ENCODE results near the gene KIAA0408. TPM values are rescaled to one million over a fixed set of nuclear protein-coding genes. Genes with fewer than 3 reads are reported as not detected.

KIAA0408 gene
- total RNA-seq, 1 donor from 2014 or later, result 18.5 TPM

- Mint-ChIP-seq H3K9me3 (no peaks in the 10 kb centered on the region), H3K4me1 (ENCODE audit: low read depth) (peaks cover 60% of the 10 kb centered on the region), H3K4me3 (ENCODE audit: low read depth) (no peak overlapping the region), H3K36me3 (ENCODE audit: low read depth) (peaks cover 19% of the 10 kb centered on the region), H3K27ac (no peak overlapping the region), H3K27me3 (ENCODE audit: low read depth) (peaks cover 1% of the 10 kb centered on the region)
- no peak for DNase-seq (ENCODE audit: low spot score)
- intact Hi-C loops (cut with micrococcal nuclease), result no loop called here
Observed at GRCh38 chr6:127458222-127458621, 967 bp downstream of the KIAA0408 start.

- no peak overlapping the region for H3K4me3 Mint-ChIP-seq (ENCODE audit: low read depth)
- intact Hi-C loops (cut with micrococcal nuclease), result loop anchor here (2.0 kb wide), 1 partner anchor 115 kb away; the partner anchor contains the start of gene ECHDC1
- H3K27me3 Mint-ChIP-seq (ENCODE audit: low read depth), result peaks cover 1% of the 10 kb centered on the region
- no peak overlapping the region for H3K27ac Mint-ChIP-seq
- no peak for DNase-seq (ENCODE audit: low spot score)
- peaks cover 20% of the 10 kb centered on the region for H3K36me3 Mint-ChIP-seq (ENCODE audit: low read depth)
- peaks cover 61% of the 10 kb centered on the region for H3K4me1 Mint-ChIP-seq (ENCODE audit: low read depth)
- H3K9me3 Mint-ChIP-seq, result no peaks in the 10 kb centered on the region
Observed at GRCh38 chr6:127457456-127458064, 1.6 kb downstream of the KIAA0408 start.

GRCh38 chr6:127456465-127456864 is 2.7 kb downstream of the KIAA0408 start:
- no peak overlapping the region for H3K4me3 Mint-ChIP-seq (ENCODE audit: low read depth)
- intact Hi-C loops (cut with micrococcal nuclease), result loop anchor here (1.0 to 2.0 kb wide), 2 partner anchors 36 to 114 kb away; partner anchors contain the start of gene ECHDC1
- no peak for DNase-seq (ENCODE audit: low spot score)
- H3K9me3 Mint-ChIP-seq, result no peaks in the 10 kb centered on the region
- no peak overlapping the region for H3K27ac Mint-ChIP-seq
- peaks cover 1% of the 10 kb centered on the region for H3K27me3 Mint-ChIP-seq (ENCODE audit: low read depth)
- H3K36me3 Mint-ChIP-seq (ENCODE audit: low read depth), result peaks cover 25% of the 10 kb centered on the region
- H3K4me1 Mint-ChIP-seq (ENCODE audit: low read depth), result peaks cover 62% of the 10 kb centered on the region

GRCh38 chr6:127453845-127454619 is 5.2 kb downstream of the KIAA0408 start:
- Mint-ChIP-seq H3K4me1 (ENCODE audit: low read depth) (peaks cover 40% of the 10 kb centered on the region), H3K36me3 (ENCODE audit: low read depth) (peaks cover 40% of the 10 kb centered on the region), H3K27me3 (ENCODE audit: low read depth) (peaks cover 1% of the 10 kb centered on the region), H3K27ac (no peak overlapping the region), H3K9me3 (no peaks in the 10 kb centered on the region), H3K4me3 (ENCODE audit: low read depth) (no peak overlapping the region)
- intact Hi-C loops (cut with micrococcal nuclease), result no loop called here
- no peak for DNase-seq (ENCODE audit: low spot score)

GRCh38 chr6:127452803-127453202 is 6.4 kb downstream of the KIAA0408 start:
- Mint-ChIP-seq H3K27me3 (ENCODE audit: low read depth) (peaks cover 1% of the 10 kb centered on the region), H3K27ac (no peak overlapping the region), H3K9me3 (no peaks in the 10 kb centered on the region), H3K36me3 (ENCODE audit: low read depth) (peaks cover 45% of the 10 kb centered on the region), H3K4me3 (ENCODE audit: low read depth) (no peak overlapping the region), H3K4me1 (ENCODE audit: low read depth) (peaks cover 38% of the 10 kb centered on the region)
- intact Hi-C loops (cut with micrococcal nuclease), result no loop called here
- no peak for DNase-seq (ENCODE audit: low spot score)

- no peak overlapping the region for H3K4me3 Mint-ChIP-seq (ENCODE audit: low read depth)
- no peaks in the 10 kb centered on the region for H3K9me3 Mint-ChIP-seq
- H3K36me3 Mint-ChIP-seq (ENCODE audit: low read depth), result peaks cover 55% of the 10 kb centered on the region
- no peak for DNase-seq (ENCODE audit: low spot score)
- no peaks in the 10 kb centered on the region for H3K27me3 Mint-ChIP-seq (ENCODE audit: low read depth)
- peaks cover 30% of the 10 kb centered on the region for H3K4me1 Mint-ChIP-seq (ENCODE audit: low read depth)
- H3K27ac Mint-ChIP-seq, result no peak overlapping the region
- intact Hi-C loops (cut with micrococcal nuclease), result no loop called here
Observed at GRCh38 chr6:127451388-127451787, 7.8 kb downstream of the KIAA0408 start.

- H3K4me3 Mint-ChIP-seq (ENCODE audit: low read depth), result no peak overlapping the region
- peaks cover 63% of the 10 kb centered on the region for H3K36me3 Mint-ChIP-seq (ENCODE audit: low read depth)
- DNase-seq (ENCODE audit: low spot score), result no peak
- peaks cover 10% of the 10 kb centered on the region for H3K4me1 Mint-ChIP-seq (ENCODE audit: low read depth)
- no peaks in the 10 kb centered on the region for H3K27me3 Mint-ChIP-seq (ENCODE audit: low read depth)
- no peaks in the 10 kb centered on the region for H3K9me3 Mint-ChIP-seq
- intact Hi-C loops (cut with micrococcal nuclease), result no loop called here
- H3K27ac Mint-ChIP-seq, result no peak overlapping the region
Observed at GRCh38 chr6:127447780-127448179, 11.4 kb downstream of the KIAA0408 start.

- Mint-ChIP-seq H3K36me3 (ENCODE audit: low read depth) (peaks cover 61% of the 10 kb centered on the region), H3K4me3 (ENCODE audit: low read depth) (no peak overlapping the region), H3K27me3 (ENCODE audit: low read depth) (no peaks in the 10 kb centered on the region), H3K4me1 (ENCODE audit: low read depth) (peaks cover 9% of the 10 kb centered on the region), H3K9me3 (no peaks in the 10 kb centered on the region), H3K27ac (no peak overlapping the region)
- intact Hi-C loops (cut with micrococcal nuclease), result no loop called here
- no peak for DNase-seq (ENCODE audit: low spot score)
Observed at GRCh38 chr6:127446356-127446755, 12.8 kb downstream of the KIAA0408 start.

GRCh38 chr6:127441881-127442280 is 17.3 kb downstream of the KIAA0408 start:
- H3K36me3 Mint-ChIP-seq (ENCODE audit: low read depth), result peaks cover 31% of the 10 kb centered on the region
- DNase-seq (ENCODE audit: low spot score), result no peak
- H3K9me3 Mint-ChIP-seq, result no peaks in the 10 kb centered on the region
- H3K27me3 Mint-ChIP-seq (ENCODE audit: low read depth), result peaks cover 1% of the 10 kb centered on the region
- intact Hi-C loops (cut with micrococcal nuclease), result no loop called here
- no peak overlapping the region for H3K4me3 Mint-ChIP-seq (ENCODE audit: low read depth)
- H3K27ac Mint-ChIP-seq, result no peak overlapping the region
- H3K4me1 Mint-ChIP-seq (ENCODE audit: low read depth), result peaks cover 4% of the 10 kb centered on the region

GRCh38 chr6:127439718-127440117 is 19.5 kb downstream of the KIAA0408 start:
- H3K4me3 Mint-ChIP-seq (ENCODE audit: low read depth), result no peak overlapping the region
- no peaks in the 10 kb centered on the region for H3K9me3 Mint-ChIP-seq
- no peak for DNase-seq (ENCODE audit: low spot score)
- peaks cover 18% of the 10 kb centered on the region for H3K36me3 Mint-ChIP-seq (ENCODE audit: low read depth)
- intact Hi-C loops (cut with micrococcal nuclease), result no loop called here
- no peaks in the 10 kb centered on the region for H3K4me1 Mint-ChIP-seq (ENCODE audit: low read depth)
- H3K27ac Mint-ChIP-seq, result no peak overlapping the region
- H3K27me3 Mint-ChIP-seq (ENCODE audit: low read depth), result peaks cover 5% of the 10 kb centered on the region

GRCh38 chr6:127436578-127437110 is 22.5 kb downstream of the KIAA0408 start:
- no peak overlapping the region for H3K27ac Mint-ChIP-seq
- H3K36me3 Mint-ChIP-seq (ENCODE audit: low read depth), result peaks cover 7% of the 10 kb centered on the region
- intact Hi-C loops (cut with micrococcal nuclease), result no loop called here
- no peak for DNase-seq (ENCODE audit: low spot score)
- H3K27me3 Mint-ChIP-seq (ENCODE audit: low read depth), result peaks cover 6% of the 10 kb centered on the region
- H3K9me3 Mint-ChIP-seq, result no peaks in the 10 kb centered on the region
- no peaks in the 10 kb centered on the region for H3K4me1 Mint-ChIP-seq (ENCODE audit: low read depth)
- no peak overlapping the region for H3K4me3 Mint-ChIP-seq (ENCODE audit: low read depth)

GRCh38 chr6:127435626-127436220 is 23.5 kb downstream of the KIAA0408 start:
- H3K4me3 Mint-ChIP-seq (ENCODE audit: low read depth), result no peak overlapping the region
- peaks cover 9% of the 10 kb centered on the region for H3K27me3 Mint-ChIP-seq (ENCODE audit: low read depth)
- H3K27ac Mint-ChIP-seq, result no peak overlapping the region
- H3K36me3 Mint-ChIP-seq (ENCODE audit: low read depth), result peaks cover 1% of the 10 kb centered on the region
- DNase-seq (ENCODE audit: low spot score), result no peak
- no peaks in the 10 kb centered on the region for H3K9me3 Mint-ChIP-seq
- intact Hi-C loops (cut with micrococcal nuclease), result no loop called here
- H3K4me1 Mint-ChIP-seq (ENCODE audit: low read depth), result no peaks in the 10 kb centered on the region

GRCh38 chr6:127434651-127435050 is 24.5 kb downstream of the KIAA0408 start:
- H3K4me1 Mint-ChIP-seq (ENCODE audit: low read depth), result no peaks in the 10 kb centered on the region
- H3K4me3 Mint-ChIP-seq (ENCODE audit: low read depth), result no peak overlapping the region
- no peaks in the 10 kb centered on the region for H3K36me3 Mint-ChIP-seq (ENCODE audit: low read depth)
- H3K27me3 Mint-ChIP-seq (ENCODE audit: low read depth), result peaks cover 8% of the 10 kb centered on the region
- no peaks in the 10 kb centered on the region for H3K9me3 Mint-ChIP-seq
- DNase-seq (ENCODE audit: low spot score), result no peak
- intact Hi-C loops (cut with micrococcal nuclease), result no loop called here
- no peak overlapping the region for H3K27ac Mint-ChIP-seq

All from activated T-helper 2 cell treated with anti-CD3 and anti-CD28 coated beads, Interferon-gamma antibody, Interleukin-2, Interleukin-4, amounts not matched to agents 10 μg/mL and 5 μg/mL and 100 μg/mL, durations not matched to agents 14 hours and 24 hours and 36 hours (primary cell).